DOHH2 (cell line): Measurements from ENCODE around the gene AVPR2.

ENCODE experiments used
- H3F3A ChIP-seq: fragments of 200-600 bp; sonication (generic), shearing (Covaris generic); 2 replicates; pipeline ENCODE4 v1.6.0; 2016; ENCODE audit warnings: antibody characterized with exemption, mild to moderate bottlenecking; ENCODE audit not compliant: control insufficient read depth, insufficient read depth
- H3K27ac ChIP-seq: fragments of 200-600 bp; sonication (generic); 2 replicates; pipeline ENCODE4 v1.5.1; 2014; ENCODE audit warnings: low read depth, mild to moderate bottlenecking, low read length, moderate library complexity
- H3K27me3 ChIP-seq: fragments of 200-600 bp; sonication (generic); 2 replicates; pipeline ENCODE4 v1.6.1; 2014; ENCODE audit warnings: mild to moderate bottlenecking, low read length, mixed read lengths; ENCODE audit not compliant: control insufficient read depth
- H3K36me3 ChIP-seq: fragments of 200-600 bp; sonication (generic); 2 replicates; pipeline ENCODE4 v1.6.1; 2014; ENCODE audit warnings: mild to moderate bottlenecking, low read length, moderate library complexity, mixed read lengths; ENCODE audit not compliant: control insufficient read depth
- H3K4me1 ChIP-seq: fragments of 200-600 bp; sonication (generic); 2 replicates; pipeline ENCODE4 v1.6.1; 2014; ENCODE audit warnings: mild to moderate bottlenecking, low read length, mixed read lengths; ENCODE audit not compliant: control insufficient read depth
- H3K4me2 ChIP-seq: fragments of 200-600 bp; sonication (generic); 2 replicates; pipeline ENCODE4 v1.6.0; 2014; ENCODE audit warnings: mild to moderate bottlenecking, low read length, moderate library complexity
- H3K4me3 ChIP-seq: fragments of 200-600 bp; sonication (generic); 2 replicates; pipeline ENCODE4 v1.5.1; 2014; ENCODE audit warnings: mild to moderate bottlenecking, low read length, mixed read lengths
- H3K79me2 ChIP-seq: fragments of 200-600 bp; sonication (generic); 2 replicates; pipeline ENCODE4 v1.6.1; 2014; ENCODE audit warnings: mild to moderate bottlenecking, low read length, mixed read lengths; ENCODE audit not compliant: control insufficient read depth
- H3K9me2 ChIP-seq: fragments of 200-600 bp; sonication (generic); replicated peaks from 2 replicates; pipeline ENCODE4 v1.6.1; 2014; ENCODE audit warnings: mild to moderate bottlenecking, low read length, mixed read lengths; ENCODE audit not compliant: control insufficient read depth
- H3K9me3 ChIP-seq: fragments of 200-600 bp; sonication (generic); 2 replicates; pipeline ENCODE4 v1.6.1; 2014; ENCODE audit warnings: antibody characterized with exemption, low read length, mixed read lengths; ENCODE audit not compliant: control insufficient read depth, insufficient read depth
- H4K20me1 ChIP-seq: fragments of 200-600 bp; sonication (generic); 2 replicates; pipeline ENCODE4 v1.6.0; 2014; ENCODE audit warnings: low read depth, mild to moderate bottlenecking, antibody characterized with exemption, low read length, moderate library complexity; ENCODE audit not compliant: control insufficient read depth, insufficient read depth
- EZH2phosphoT487 ChIP-seq: fragments of 200-600 bp; sonication (generic); IDR thresholded peaks from 2 replicates; pipeline ENCODE4 v1.6.1; 2017; ENCODE audit warnings: borderline replicate concordance, mild to moderate bottlenecking, antibody characterized with exemption, low read length, moderate library complexity, mixed read lengths
- TF ChIP-seq, protein P1 (sequence below): fragments of 200-600 bp; sonication (generic); IDR thresholded peaks from one replicate; pipeline ENCODE4 v1.5.1; 2014; ENCODE audit warnings: antibody characterized with exemption, mild to moderate bottlenecking, low read depth, low read length; ENCODE audit not compliant: poor library complexity, severe bottlenecking

Gene AVPR2

GRCh38 chrX:153920546-153920945 lies 16.1 kb downstream of the AVPR2 start:
- no peaks in the 10 kb centered on the region for H3K9me3 ChIP-seq
- H3K4me1 ChIP-seq, result peaks cover 24% of the 10 kb centered on the region
- no peaks in the 10 kb centered on the region for H3K9me2 ChIP-seq
- no peak overlapping the region for H3K4me2 ChIP-seq
- TF ChIP-seq, protein P1, sequence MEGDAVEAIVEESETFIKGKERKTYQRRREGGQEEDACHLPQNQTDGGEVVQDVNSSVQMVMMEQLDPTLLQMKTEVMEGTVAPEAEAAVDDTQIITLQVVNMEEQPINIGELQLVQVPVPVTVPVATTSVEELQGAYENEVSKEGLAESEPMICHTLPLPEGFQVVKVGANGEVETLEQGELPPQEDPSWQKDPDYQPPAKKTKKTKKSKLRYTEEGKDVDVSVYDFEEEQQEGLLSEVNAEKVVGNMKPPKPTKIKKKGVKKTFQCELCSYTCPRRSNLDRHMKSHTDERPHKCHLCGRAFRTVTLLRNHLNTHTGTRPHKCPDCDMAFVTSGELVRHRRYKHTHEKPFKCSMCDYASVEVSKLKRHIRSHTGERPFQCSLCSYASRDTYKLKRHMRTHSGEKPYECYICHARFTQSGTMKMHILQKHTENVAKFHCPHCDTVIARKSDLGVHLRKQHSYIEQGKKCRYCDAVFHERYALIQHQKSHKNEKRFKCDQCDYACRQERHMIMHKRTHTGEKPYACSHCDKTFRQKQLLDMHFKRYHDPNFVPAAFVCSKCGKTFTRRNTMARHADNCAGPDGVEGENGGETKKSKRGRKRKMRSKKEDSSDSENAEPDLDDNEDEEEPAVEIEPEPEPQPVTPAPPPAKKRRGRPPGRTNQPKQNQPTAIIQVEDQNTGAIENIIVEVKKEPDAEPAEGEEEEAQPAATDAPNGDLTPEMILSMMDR, result no peak
- no peak for TF ChIP-seq EZH2phosphoT487
- H3K4me3 ChIP-seq, result no peak overlapping the region
- H4K20me1 ChIP-seq, result no peaks in the 10 kb centered on the region
- no peaks in the 10 kb centered on the region; the same call in 1 of the 2 replicates for H3F3A ChIP-seq
- H3K36me3 ChIP-seq, result peaks cover 44% of the 10 kb centered on the region
- H3K27me3 ChIP-seq, result no peaks in the 10 kb centered on the region
- H3K27ac ChIP-seq, result no peak overlapping the region
- peaks cover 36% of the 10 kb centered on the region for H3K79me2 ChIP-seq

DNA sequence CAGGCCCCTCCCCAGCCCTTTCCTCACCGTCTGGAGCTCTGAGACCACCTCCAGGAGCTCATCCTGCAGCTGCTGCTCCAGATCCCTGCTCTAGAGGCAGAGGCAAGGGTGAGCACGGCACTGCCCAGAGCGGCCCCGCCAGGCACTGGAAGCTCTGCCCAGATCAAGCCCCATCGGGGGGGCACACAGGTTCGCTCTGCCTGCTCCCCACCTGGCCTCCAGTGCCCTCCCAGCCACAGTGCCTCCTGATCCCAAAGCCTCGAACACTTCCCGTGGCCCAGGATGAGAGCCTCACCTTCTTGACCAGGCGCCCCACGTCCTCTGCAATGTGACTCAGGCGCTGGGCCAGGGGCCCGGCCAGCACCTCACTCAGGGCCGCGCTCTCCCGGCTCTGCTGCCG lies 16.6 kb downstream of the AVPR2 start:
- H3K79me2 ChIP-seq, result peaks cover 40% of the 10 kb centered on the region
- no peaks in the 10 kb centered on the region for H4K20me1 ChIP-seq
- H3F3A ChIP-seq, result no peaks in the 10 kb centered on the region; the same call in 1 of the 2 replicates
- H3K4me1 ChIP-seq, result peaks cover 24% of the 10 kb centered on the region
- no peaks in the 10 kb centered on the region for H3K9me2 ChIP-seq
- H3K4me3 ChIP-seq, result no peak overlapping the region
- no peaks in the 10 kb centered on the region for H3K27me3 ChIP-seq
- TF ChIP-seq, protein P1, result no peak
- no peak for TF ChIP-seq EZH2phosphoT487
- peaks cover 44% of the 10 kb centered on the region for H3K36me3 ChIP-seq
- H3K27ac ChIP-seq, result no peak overlapping the region
- H3K4me2 ChIP-seq, result no peak overlapping the region
- H3K9me3 ChIP-seq, result no peaks in the 10 kb centered on the region

DNA sequence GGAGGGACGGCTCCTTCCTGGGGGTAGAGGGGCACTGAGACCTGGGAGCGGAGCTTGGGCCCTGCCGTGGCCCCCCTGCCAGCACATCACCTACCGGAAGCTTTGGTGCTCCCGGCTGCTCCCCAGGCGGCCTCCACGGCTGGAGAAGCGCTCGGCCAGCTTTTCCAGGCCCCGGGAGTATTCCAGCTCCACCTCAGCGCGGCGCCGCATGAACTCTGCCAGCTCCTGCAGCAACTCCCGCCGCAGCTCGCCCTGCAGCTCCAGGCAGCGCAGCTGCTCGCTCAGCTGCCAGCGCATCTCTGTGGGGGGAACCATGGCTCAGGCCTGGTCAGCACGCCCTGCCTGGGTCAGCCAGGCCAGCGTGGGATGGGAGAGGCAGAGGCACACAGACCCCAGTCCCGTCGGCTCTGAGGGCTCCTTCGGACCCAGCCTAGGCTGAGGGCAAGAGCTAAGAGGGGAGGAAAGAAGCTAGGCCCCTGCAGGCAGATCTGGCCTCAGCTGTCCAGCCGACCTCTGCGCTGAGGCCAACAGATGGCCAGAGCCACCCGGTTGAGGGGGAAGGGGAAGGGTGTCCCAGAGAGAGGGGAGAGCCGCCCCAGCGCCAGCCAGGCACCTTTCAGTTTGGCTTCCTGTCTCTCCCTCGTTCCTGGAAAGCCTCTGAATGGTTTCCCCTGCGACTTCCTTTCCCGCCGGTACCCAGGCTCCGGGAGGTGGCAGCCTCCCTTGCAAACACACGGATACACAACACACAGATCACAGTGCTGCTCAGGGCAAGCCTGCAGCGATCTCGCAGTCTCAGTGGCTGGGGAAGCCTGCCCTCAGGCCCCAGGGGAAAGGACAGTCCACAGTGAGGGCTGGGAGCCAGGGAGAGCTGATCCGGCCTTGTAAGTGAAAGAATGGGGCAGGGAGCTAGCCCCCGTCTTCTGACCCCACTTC lies 17.3 kb downstream of the AVPR2 start:
- TF ChIP-seq, protein P1, result no peak
- no peak for TF ChIP-seq EZH2phosphoT487
- Histone ChIP-seq H3K27ac (no peak overlapping the region), H3K79me2 (peaks cover 40% of the 10 kb centered on the region), H3K4me1 (peaks cover 28% of the 10 kb centered on the region), H3F3A (no peaks in the 10 kb centered on the region; the same call in 1 of the 2 replicates), H4K20me1 (no peaks in the 10 kb centered on the region), H3K36me3 (peaks cover 45% of the 10 kb centered on the region), H3K9me2 (no peaks in the 10 kb centered on the region), H3K4me3 (no peak overlapping the region), H3K9me3 (no peaks in the 10 kb centered on the region), H3K4me2 (no peak overlapping the region), H3K27me3 (no peaks in the 10 kb centered on the region)
